Measurements from ENCODE around the gene PLCD4.
A peak's percentile ranks its signal among the peaks of the same experiment; 100 is the strongest.

Gene PLCD4

DNA sequence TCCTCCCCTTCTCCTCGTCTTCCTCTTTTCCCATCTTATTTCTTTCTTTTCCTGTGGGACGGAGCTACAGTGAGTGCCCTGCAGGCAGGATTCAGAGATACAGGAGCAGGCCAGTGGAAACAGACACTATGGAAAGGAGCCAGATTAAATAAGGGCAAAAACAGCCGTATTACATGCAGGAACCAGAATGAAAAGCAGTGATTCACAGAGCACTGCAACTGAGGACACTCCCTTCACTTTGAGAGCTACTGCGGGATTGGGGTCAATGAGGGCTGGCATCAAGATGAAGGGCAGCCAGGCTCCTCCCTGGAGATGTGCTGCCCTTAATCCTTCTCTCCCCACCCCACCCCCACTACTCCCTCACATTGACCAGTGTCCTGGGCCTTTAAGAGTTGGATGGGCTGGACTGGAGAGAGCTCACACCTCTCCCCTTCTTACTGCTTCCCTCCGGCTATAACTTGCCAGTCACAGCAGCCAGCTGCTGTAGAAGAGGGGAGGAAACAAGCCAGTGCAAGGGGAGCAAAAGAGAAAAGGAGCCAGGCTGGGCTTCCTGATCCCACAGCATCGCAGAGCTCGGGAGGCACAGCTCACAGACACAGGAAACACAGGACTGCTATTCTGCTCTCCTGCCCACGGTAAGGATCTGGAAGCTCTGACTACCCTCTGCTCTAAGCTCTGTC lies at the start of gene PLCD4:
PLCD4 (plus strand) TSS at position 464 of the 680 bp plus-strand sequence. CDS start 7,841 bp downstream, outside the sequence.
- no peak for DNase-seq

DNA sequence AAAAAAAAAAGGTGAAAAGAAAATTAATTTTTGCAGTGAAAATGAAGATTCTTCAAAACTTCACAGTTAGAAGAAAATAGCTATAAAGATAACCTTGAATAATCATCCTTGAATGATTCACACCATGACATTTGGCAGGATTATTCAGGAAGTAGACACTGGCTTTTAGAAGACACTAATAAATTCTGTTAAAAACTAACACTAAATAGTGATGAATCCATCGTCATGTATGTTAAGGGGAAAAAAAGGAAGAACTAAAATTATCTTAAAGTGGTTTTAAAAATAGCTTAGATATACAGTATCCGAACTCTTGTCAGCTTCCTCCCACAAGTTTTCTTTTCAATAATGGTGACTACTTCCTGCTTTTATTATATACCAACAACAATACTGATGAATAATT lies 49.8 kb upstream of the PLCD4 start:
- DNase-seq = no peak

DNA sequence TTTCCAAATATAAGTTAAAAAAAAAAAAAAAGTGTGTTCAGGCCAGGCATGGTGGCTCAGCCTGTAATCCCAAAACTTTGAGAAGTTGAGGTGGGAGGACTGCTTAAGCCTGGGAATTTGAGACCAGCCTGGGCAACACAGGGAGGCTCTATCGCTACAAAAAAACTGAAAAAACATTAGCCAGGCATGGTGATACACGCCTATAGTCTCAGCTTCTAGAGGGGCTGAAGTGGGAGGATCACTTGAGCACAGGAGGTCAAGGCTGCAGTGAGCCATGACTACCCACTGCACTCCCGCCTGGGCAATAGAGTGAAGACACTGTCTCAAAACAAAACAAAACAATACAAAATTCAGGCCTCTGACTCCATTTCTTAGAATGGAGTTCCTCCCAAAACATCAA lies 48.7 kb upstream of the PLCD4 start:
- no peak for DNase-seq

DNA sequence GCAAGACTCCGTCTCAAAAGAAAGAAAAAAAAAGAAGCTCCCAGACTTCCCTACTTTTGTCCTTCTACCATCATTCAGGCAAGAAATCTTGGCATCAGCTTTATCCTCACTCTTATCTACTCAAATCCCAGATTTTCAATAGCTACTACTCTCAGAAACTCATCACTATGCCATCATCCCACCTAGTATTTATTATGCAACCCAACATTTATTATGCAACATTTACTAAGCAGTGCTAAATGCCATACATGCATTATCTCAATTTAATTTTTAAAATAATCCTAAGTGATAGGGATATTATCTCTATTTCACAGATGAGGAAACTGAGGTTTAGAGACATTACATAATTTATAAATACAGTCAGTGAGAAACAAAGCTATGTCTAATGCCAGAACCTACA lies 43.6 kb upstream of the PLCD4 start:
- DNase-seq = no peak

DNA sequence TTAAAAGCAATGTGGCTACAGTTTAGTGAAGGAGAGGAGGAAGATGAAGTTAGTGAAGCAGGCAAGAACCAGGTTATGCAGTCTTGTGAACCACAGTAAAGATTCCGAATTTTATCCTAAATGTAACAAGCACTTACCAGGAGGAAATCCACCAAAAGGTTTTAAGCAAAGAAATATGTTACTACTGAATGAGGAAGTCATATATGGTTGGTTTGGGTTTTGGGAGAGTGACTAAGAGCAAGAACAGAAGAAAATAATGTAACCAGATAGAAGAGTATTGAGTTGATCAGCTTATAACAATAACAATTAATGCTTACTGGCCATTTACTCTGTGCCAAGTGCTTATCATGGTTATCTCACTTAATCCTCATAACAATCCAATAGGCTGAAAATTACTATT lies 41.4 kb upstream of the PLCD4 start:
- DNase-seq = no peak

DNA sequence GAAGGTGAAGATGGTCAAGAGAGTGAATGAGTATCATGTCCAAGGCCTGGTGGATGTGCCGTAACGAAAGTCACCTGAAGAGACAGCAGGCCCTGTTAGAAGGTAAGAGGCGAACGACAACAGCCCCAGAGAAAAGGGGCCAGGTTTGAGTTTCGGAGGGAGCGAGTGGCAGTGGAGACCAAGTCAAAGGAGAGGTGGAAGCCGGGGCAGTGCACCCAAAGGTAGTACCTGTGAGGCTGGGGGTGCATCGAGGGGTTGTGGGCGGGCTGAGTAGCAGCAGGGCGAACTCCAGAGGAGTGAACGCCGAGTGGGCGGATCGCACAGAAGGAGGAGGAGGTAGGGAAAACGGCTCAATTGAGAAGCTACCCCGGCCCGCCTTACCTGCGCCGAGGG lies 39.9 kb upstream of the PLCD4 start:
- DNase-seq = no peak

DNA sequence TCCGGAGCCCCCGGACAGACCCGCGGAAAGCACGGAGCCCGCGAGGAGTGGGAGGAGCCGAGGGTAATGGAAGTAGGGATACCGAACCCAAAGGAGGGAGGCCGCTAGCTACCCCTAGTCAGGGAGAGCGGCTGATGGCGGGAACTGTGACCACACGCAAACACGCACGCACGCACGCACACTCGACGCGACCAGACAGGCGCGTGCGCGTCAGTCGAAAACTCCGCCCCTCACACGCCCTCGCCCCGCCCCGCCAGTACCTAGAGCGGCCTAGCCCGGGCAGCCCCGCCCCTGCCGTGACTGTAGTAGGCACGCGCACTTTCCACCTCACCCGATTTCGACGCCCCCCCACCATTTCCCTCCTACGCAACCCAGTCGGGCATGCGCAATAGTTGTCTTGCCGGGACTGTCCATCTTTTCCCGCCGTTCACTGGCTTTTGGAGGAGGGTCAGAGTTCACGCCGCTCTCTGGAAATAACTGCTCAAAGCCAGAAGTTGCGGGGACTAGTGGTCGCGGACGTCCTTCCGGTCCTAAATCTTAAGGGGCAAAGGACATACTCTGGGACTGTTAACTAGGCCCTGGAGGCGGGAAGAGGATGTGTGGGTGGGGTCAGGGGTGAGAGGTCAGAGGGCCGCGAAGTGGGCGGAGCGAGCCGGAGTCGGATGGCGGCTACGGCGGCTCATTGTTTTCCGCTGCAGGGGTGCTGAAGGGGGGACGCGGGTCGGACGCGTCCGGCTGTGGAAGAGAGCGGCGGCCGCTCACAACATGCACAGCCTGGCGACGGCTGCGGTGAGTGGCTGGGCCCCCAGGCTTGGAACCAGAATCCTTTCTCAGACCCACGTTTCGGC lies 39.3 kb upstream of the PLCD4 start, which contains the start of the genes CNOT9 and USP37:
CNOT9 (plus strand) TSS at position 650 of the 848 bp plus-strand sequence; CDS start at position 766, 116 bp downstream.
USP37 (minus strand) TSS at position 162 of the 848 bp plus-strand sequence. CDS start 9,698 bp downstream, outside the sequence.
- peak; percentile 100 for DNase-seq

DNA sequence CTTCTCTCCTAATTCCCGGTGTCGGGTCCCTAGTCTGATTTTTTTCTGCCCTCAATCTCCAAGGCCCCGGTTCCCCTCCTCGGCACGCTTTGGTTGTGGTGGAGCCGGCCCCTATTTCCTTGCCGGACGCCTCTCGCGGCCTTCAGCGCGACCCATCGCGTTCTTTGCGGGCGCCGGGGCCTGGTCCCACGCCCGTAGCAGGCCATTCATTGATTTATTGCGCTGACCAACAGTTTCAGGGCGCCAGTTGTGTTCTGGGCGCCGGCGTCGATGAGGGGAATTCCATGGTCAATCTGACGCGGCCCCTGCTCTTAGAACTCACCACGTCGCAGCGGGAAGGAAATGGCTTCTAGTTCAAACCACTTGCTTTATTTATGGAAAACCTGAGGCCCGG lies 38.7 kb upstream of the PLCD4 start:
- peak; percentile 33 for DNase-seq

DNA sequence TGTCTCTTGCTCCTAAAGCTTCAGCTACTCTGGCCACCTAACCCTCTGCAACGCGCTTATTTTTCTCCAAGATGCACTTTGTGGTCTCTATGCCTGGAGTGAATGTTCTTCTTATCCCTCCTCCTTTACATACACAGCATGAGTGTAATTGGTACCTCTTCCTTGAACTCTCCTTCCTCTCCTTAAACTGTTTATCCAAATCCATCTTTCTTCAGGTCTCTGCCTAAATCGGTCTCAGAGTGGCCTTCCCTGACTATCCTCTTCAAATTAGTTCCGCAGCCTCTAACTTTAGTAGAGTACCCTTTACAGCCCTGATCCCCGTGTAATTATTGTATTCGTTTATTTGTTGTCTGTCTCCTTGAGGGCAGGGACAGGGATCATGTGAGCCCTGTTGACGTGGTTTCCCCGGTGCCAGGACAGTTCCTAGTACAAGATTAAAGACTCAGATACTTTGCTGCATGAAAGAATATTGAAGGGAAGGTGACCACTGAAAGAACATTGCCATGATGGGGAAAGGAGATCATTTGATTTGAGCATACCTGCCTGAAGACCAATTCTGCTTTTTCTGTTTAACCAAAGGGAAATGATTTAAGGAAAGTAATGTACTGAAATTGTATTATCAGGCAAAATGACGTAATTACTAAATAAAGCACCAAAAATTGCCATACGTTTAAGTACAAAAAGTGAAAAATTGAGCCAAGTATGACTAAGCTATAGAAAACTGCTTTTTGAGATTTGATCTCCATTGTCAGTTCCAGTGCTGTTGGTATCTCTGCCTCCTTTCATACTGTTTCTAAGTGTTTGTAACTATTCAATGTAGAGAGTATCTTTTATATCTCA lies 37.8 kb upstream of the PLCD4 start:
- DNase-seq = no peak

DNA sequence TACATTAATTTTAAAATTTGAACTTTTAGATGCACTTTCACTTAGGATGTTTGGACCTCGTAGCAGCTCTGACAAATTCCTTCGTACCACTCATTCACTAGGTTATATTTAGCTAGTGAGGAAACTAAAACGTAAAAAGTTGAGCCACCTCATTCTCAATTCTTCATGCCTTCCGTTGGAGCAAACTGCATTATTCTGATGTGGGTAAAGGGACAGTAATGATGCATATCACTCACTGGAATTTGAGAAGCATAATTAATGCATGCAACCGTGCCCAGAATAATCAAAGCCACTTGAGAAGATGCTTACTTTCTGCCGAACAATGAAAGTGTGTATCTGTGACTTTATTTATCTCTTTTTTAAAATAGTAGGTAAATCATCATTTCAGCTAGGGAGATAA lies 36.8 kb upstream of the PLCD4 start:
- DNase-seq = no peak

DNA sequence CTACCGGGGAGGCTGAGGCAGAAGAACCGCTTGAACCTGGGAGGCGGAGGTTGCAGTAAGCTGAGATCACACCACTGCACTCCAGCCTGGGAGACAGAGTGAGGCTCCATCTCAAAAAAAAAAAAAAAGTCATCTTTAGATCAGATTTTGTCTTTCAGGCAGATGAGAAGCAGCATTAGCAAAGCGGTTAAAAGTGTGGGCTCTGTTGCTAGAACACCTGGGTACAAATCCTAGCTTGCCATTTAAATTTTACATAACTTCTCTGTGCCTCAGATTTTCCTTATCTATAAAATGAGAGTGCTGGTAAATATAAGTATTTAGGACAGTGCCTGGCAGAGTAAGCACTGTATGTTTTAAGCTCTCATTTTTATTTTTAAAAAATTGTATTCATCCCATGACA lies 30.8 kb upstream of the PLCD4 start:
- no peak for DNase-seq

DNA sequence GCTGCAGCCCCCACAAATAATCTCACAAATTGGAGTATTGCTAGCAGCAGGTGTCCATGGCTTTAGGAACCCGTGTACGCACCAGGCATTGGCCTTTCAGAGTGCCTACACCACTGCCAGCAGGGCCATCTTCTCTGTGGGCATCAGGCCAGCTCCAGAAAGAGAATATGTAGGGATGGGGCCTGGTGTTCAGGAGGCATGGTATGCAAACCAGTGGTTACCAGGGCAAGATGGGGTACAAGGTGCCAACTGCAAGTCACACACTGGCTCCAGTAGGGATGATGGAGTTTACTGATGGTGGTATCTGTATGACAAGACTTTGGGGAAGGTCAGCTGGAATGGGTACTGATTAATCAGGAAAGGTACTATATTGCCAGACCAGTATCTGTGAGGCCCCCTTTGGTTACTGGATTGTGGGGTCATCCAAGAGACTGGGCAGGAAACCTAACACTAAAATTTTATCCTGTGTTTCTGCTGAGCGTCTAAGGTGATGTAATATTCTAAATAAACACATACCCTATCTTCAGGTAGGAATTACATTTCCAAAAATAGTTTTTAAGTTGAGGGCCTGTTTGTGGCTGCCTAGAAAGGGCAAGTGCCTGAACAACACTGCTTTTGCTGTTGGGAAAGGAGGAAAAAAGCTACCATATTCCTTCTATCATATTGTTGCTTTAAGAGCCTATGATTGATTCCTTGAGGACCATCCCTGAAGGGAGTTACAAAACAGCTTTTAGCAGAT lies 30.0 kb upstream of the PLCD4 start:
- no peak for DNase-seq

DNA sequence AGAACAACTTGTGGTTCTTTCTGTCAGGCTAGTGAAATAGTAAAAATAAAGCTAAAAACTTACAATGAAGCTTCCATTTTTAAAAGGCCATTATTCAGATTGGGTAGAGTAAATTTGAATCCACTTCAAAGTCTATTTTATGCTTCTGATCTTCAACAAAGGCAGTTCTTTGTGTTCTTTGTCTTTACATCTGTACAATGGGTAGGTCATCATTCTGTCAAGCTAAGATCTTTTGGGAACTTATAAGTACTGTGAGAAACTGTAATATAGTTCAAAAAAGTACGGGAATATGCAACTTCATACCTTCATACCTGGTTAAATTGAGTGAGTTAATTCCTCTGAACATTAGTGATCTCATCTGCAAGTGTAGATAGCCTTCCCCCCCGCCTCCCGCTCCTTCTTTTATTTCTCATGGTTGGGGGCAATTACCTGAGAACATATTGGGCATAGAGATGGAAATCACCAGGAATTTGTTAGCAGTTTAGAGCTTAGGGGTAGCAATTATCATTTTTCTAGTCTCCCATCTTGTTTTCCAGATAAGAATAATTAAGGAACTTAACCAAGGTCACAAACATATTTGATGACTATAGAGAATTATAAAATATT lies 29.3 kb upstream of the PLCD4 start:
- no peak for DNase-seq

DNA sequence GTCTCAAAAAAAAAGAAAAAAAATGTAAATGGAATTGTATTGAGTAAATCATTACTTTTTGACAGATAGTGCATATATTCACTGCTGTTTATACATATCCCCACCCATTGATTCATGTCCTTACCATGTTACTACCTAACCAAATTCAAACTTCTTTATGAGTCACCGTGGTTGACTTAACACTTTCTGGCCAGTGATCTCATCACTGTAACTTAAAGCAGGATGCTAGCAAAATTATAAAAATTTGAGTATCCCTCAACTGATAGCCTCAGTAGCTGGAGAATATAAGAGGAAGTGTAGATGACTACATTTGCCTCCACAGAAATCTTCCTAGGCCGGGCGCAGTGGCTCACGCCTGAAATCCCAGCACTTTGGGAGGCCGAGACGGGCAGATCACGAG lies 25.6 kb upstream of the PLCD4 start:
- no peak for DNase-seq

DNA sequence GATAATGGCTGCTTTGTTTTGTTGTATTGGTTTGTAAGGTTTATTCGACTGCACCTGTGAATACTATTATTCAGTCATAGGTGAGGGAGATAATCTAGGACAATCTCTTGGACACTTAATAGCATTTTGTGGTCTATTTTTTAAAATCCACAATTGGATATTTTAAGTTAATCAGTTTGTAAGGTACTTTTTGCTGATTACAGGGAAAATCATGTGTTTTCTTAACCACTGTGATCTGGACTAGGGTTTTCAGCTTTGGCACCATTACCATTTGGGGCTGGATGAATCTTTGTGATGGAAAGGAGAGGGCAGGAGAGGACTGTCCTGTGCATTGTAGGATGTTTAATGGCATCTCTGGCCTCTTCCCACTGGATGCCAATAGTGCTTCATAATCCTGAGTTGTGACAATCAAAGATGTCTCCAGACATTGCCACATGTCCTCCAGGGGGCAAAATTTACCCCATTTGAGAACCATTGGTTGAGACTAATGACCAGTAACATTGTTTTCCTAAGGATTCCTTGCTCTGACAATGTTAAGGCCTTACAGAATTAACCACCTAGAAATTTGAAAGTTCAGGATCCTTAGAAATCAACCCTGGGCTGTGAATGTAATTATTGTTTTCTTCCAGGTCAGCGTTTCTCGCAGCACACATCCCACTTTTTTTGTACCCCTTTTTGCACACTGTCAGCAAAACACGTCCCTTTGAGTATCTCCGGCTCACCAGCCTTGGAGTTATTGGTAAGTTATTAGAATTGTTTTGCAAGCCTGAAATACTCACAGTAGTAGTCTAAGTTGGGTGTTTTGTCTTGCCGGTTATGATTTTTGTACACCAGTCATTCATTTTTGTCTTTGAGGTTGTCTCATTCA lies 23.5 kb upstream of the PLCD4 start:
- DNase-seq = no peak

DNA sequence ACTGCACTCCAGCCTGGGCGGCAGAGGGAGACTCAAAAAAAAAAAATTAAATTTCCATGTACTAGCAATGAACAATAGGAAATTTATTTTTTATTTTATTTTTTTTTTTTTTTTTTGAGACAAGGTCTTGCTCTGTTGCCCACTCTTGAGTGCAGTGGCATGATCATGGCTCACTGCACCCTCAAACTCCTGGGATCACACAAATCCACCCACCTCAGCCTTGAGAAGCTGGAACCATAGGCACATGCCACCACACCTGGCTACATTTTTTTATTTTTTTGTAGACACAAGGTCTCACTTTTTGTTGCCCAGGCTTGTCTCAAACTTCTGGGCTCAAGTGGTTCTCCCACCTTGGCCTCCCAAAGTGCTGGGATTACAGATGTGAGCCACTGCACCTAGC lies 22.2 kb upstream of the PLCD4 start:
- DNase-seq = no peak

DNA sequence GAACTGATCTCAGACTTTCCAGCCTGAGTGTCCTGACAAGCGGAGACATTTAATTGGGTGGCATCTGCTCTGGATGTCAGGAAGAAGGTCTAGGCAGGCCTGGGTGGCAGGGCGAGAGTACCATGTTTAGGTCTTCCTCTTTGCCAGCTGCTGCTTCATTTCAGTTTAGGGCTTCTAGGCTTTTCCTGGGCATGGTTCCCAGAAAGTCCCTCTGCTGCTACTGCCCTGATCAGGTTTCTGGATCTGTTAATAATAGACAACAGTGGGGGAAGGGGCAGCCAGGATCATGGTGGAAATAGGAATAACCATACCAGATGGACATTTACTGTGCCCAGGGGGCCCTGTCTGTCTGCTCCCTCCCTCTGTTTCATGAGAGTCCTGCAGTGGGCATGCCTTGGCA lies 2.3 kb upstream of the PLCD4 start:
- no peak for DNase-seq

DNA sequence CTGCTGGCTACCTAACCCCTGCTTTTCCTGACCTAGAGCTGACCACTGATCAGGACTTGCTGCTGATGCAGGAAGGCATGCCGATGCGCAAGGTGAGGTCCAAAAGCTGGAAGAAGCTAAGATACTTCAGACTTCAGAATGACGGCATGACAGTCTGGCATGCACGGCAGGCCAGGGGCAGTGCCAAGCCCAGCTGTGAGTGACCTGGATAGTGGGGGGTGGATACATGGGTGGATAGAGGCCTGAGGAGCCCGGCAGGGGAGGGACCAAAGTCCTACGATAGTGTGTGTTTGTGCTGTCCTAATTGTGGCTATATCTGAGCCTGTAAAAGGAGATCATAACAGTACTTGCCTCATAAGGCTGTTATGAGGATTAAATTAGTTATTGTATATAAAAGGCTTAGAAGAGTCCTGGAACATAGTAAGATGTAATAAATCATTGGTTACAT lies 8.2 kb downstream of the PLCD4 start:
- no peak for DNase-seq

DNA sequence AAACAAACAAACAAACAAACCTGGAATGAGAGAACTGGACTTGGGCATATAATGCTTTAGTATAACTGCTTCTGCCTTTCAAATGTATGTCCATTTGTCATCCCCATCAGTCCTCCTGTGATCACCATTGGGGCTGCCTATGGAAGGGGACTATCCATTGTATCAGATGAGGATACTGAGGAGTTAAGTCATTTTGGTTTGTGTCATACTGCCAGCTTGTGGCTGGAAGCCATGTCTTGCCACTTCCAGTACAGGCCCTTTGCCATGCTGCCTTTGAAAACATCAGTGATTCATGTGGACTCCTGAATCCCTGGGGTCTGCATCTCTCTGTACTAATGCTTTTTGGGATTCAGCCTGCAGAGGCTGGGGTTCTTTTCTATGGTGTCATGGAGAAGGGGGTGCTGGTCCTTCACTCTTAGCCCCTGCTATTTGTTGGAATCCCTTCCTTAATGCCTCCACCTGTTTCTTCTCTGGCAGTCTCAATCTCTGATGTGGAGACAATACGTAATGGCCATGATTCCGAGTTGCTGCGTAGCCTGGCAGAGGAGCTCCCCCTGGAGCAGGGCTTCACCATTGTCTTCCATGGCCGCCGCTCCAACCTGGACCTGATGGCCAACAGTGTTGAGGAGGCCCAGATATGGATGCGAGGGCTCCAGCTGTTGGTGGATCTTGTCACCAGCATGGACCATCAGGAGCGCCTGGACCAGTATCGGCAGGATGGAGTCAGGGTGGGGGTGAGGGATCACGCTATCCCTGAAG lies 10.6 kb downstream of the PLCD4 start:
- DNase-seq = no peak

DNA sequence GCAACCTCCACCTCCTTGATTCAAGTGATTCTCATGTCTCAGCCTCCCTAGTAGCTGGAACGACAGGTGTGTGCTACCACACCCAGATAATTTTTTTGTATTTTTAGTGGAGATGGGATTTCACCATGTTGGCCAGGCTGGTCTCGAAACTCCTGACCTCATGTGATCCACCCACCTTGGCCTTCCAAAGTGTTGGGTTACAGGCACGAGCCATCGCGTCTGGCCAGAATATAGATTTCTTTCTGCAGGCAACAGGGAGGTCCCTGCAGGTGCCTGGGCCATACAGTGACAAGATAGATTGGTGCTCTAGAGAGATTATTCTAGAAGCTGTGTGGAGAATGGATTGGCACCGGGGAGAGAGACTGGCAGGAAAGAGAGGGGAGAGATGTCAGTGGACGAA lies 13.3 kb downstream of the PLCD4 start:
- DNase-seq = no peak

Data from CD4-positive, alpha-beta T cell treated with Interleukin-6 for 4 hours (primary cell).